GM08714 (cell line): Measurements from ENCODE around the gene VENTX.
"Not testable (repeated sequence)": the region's sequence is repeated elsewhere in the genome, so short reads cannot be mapped to it uniquely, and the experiment has no call there.

Experiments
- H3K4me3 ChIP-seq: fragments of 200-500 bp; sonication (Bioruptor generic); 2 replicates; pipeline ENCODE4 v1.5.1; 2014; ENCODE audit warnings: mild to moderate bottlenecking, low read length, inconsistent platforms
- ZNF274 ChIP-seq: IDR thresholded peaks from 2 replicates; pipeline ENCODE4 v1.6.1; 2012; ENCODE audit warnings: mild to moderate bottlenecking, low read depth, low read length

VENTX gene

GRCh38 chr10:133216776-133217175 is 20.9 kb upstream of the VENTX start:
- TF ChIP-seq ZNF274 = no peak
- H3K4me3 ChIP-seq = no peak overlapping the region

- TF ChIP-seq ZNF274 = no peak
- no peak overlapping the region for H3K4me3 ChIP-seq
These were observed 19.7 kb upstream of the VENTX start for GRCh38 chr10:133217800-133218589.

DNA sequence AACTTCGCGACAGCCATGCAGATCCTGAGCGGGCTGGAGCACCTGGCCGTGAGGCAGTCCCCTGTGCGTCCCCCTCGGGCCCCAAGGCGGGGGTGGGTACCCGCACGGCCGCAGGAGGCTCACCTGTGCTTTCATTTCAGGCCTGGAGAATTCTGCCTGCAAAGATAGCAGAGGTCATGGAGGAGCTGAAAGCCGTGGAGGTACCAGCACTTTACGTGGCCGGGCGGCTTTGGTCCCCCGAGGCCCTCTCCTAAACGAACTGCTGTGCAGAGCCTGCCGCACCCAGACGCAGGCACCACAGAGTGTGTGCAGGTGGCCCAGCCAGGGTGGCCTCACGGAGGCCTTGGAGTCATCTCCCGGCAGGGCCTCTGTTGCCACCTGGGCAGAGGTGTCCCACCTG is 18.8 kb upstream of the VENTX start:
- no peak overlapping the region for H3K4me3 ChIP-seq
- TF ChIP-seq ZNF274 = no peak

DNA sequence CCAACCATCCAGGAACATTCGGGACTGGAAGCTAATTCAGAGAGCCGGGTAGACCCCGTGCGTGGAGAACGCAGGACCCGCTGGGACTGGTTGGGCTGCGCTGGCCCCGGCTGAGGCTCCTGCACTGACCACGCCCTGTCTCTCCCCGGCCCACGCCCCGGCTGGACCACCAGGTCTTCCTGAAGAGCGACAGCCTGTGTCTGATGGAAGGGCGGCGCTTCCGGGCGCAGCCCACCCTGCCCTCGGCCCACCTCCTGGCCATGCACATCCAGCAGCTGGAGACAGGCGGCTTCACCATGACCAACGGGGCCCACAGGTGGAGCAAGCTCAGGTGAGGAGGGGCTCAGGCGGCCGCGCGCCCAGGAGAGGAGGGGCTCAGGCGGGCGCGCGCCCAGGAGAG is 17.9 kb upstream of the VENTX start:
- H3K4me3 ChIP-seq = no peak overlapping the region
- TF ChIP-seq ZNF274 = no peak

DNA sequence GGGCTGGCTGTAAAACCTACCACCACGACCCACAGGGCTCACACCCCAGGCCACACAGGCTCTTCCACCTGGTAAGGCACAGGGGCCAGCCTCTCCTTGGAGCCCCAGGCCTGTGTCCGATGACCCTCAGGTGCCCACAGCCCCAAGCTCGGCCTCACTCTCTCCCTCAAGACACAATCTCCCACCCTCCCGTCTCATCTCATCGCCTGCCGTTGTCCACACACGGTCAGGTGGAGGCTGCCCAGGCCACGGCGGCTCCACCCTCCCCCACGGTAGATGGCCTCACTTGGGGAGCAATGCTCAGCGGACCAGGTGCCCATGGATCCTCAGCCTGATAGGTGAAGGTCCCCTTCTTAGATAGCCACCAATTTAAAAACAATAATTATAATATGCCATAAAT is 16.3 kb upstream of the VENTX start:
- no peak overlapping the region for H3K4me3 ChIP-seq
- no peak for TF ChIP-seq ZNF274

- not testable (repeated sequence) for H3K4me3 ChIP-seq
These were observed 15.9 kb upstream of the VENTX start for GRCh38 chr10:133221756-133222155.

- TF ChIP-seq ZNF274 = no peak
- H3K4me3 ChIP-seq = no peak overlapping the region
These were observed 13.6 kb upstream of the VENTX start for GRCh38 chr10:133224076-133224475.

- no peak overlapping the region for H3K4me3 ChIP-seq
- TF ChIP-seq ZNF274 = no peak
These were observed 12.8 kb upstream of the VENTX start for GRCh38 chr10:133224756-133225372.

DNA sequence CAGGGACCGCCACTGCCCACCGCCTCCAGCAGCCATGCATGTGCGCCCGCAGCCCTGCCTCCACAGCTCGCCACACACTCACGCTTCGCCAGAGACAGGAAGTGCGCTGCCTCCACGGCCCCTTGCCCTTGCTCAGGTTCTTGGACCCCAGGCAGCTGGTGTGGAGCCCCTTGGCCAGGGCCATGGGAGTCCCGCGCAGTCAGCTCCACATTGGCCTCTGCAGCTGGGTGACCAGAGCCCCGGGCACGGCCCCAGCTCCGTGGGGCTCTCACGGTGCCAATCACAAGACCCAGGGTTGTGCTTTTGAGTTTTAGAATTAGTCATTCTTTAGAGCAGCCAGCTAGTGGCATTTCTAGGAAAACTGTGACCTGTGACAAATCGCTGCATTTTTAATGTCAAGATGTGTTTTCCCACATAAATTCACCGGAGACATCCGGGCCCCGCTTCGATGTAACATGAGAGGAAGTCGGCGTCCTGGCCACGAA is 11.9 kb upstream of the VENTX start:
- no peak for TF ChIP-seq ZNF274
- H3K4me3 ChIP-seq = no peak overlapping the region

- no peak for TF ChIP-seq ZNF274
- no peak overlapping the region for H3K4me3 ChIP-seq
These were observed 11.3 kb upstream of the VENTX start for GRCh38 chr10:133226251-133226808.

- no peak for TF ChIP-seq ZNF274
- H3K4me3 ChIP-seq = no peak overlapping the region
These were observed 10.4 kb upstream of the VENTX start for GRCh38 chr10:133227256-133227655.

GRCh38 chr10:133229265-133230043 is 8.2 kb upstream of the VENTX start:
- no peak overlapping the region for H3K4me3 ChIP-seq
- TF ChIP-seq ZNF274 = no peak

- TF ChIP-seq ZNF274 = no peak
- H3K4me3 ChIP-seq = no peak within 1 kb of the TSS
These were observed 7.7 kb upstream of the VENTX start, which contains the start of gene UTF1 for GRCh38 chr10:133230044-133230361. Gene UTF1, plus strand, starts transcription at chr10:133230217. Its CDS starts 72 bp downstream, at chr10:133230289.

- no peak for TF ChIP-seq ZNF274
- H3K4me3 ChIP-seq = no peak overlapping the region
These were observed 7.1 kb upstream of the VENTX start for GRCh38 chr10:133230387-133231195.
